GM19035 (cell line): ENCODE results near the gene BAIAP2L1.
A peak's percentile ranks its signal among the peaks of the same experiment; 100 is the strongest.
"Not testable (repeated sequence)": the region's sequence is repeated elsewhere in the genome, so short reads cannot be mapped to it uniquely, and the experiment has no call there.

Experiments used
- ATAC-seq: cut with Tn5 transposase; IDR thresholded peaks from one replicate; pipeline ENCODE4 v1.9.1; 2021; ENCODE audit not compliant: unreplicated experiment

Gene BAIAP2L1

DNA sequence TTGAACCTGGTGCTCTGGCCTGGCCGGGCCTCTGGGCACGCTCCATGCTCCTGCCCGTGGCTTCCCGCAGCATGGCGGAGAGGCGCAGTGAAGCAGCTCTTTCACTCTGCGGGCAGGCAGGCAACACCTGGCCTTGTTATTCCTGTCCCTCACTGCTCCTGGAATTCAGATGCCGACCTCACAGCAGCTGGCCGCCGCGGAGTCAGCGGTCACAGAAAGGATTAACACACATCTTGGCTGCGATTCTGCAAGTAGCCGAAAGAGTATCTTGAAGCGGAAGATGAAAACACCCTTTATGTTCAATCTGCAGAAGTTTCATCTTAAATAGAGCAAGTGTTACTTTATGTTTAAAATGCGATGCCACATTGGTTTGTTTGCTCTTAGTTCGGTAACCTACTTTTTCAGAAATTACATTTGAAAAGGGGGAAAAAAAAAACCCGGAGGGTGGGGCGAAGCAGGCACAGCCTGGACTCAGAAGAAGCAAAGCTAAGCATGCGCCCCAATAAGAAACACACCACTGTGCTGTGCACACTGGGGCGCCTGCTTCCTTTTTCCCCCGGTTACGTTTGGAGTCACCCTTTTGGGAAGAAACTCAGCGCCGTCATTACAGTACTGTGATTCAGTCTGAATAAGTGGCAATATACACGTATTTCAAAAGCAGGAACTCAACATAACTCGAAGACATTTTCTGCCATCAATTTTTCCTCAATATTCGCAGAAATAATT lies 77.1 kb downstream of the BAIAP2L1 start:
- ATAC-seq, result no peak

DNA sequence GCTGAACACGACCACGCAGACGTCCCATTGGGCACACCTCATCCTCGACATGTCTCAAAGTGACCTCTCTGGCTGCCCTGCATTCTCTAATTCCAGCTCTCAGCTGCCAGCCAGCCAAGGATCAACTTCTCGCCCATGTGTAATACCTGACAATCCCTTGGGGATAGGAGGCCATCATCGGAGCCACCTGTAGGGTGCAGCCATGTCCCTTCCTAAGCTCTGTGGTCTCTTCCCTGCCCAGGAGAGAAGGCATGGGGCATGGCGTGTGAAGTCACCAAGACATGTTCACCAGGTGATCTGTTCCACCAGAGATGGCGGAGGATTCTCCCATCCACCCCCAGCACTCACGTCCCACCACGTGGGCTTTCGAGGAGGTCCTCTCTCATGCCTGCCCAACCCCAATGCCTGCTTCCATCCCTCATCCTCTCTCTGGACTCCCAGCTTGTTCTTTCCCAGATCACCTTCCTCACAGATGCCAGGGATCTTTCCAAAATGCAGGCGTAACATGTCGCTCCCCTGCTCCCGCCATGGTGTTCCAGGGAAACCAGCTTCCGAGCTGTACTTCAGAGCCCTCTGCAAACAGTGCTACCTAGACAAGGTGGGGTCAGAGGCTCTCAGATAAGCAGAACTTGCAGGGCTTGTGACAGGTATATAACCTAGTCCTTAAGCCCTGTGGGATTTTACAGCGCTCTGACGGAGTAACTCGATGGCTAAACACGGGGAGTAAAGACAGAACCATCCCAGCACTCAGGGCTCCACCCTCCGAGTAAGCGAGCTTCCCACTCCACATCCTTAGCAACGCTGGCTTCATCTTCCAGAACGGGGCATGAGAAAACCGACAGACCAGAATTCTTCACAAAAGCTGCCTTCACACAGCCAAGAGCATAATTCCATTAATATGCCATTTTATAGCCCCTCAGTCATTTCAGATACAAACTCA lies 78.3 kb downstream of the BAIAP2L1 start:
- no peak for ATAC-seq

DNA sequence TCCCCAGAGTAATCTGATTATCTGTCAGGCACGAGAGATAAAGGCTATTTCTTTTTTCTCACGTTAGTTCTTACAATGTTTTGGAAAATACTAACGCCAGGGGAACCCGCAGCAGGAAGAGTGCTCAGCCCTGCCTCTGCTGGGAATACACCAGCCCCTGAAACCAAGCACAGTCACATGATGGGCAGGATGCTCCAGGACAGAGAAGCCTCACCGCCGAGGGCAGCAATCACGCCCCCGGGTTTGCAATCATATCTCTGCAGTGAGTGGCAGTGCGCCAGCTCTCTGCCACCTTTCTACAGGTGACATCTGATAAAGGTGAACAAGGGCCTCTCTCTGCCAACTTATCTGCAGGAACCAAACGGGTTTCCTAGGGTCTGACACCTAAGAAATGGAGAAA lies 79.6 kb downstream of the BAIAP2L1 start:
- ATAC-seq, result no peak

DNA sequence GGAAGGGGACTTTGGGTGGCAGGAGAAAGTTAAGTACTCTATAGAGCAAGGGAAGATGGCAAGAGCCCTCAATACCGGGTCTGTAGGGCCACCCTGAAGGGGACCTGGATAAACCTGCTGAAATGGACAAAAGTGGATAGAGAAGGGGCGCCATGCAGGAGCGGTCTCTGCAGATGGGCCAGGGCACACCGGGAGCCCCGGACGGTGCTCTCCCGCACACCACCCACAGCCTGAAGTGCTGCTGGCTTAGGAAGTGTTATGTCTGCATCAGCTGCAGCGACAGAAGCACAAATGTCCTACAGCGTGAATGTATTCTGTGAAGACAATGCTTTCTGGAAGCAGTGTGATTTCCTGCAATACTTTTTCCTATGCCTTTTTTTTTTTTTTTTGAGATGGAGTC lies 81.7 kb downstream of the BAIAP2L1 start:
- ATAC-seq, result no peak

DNA sequence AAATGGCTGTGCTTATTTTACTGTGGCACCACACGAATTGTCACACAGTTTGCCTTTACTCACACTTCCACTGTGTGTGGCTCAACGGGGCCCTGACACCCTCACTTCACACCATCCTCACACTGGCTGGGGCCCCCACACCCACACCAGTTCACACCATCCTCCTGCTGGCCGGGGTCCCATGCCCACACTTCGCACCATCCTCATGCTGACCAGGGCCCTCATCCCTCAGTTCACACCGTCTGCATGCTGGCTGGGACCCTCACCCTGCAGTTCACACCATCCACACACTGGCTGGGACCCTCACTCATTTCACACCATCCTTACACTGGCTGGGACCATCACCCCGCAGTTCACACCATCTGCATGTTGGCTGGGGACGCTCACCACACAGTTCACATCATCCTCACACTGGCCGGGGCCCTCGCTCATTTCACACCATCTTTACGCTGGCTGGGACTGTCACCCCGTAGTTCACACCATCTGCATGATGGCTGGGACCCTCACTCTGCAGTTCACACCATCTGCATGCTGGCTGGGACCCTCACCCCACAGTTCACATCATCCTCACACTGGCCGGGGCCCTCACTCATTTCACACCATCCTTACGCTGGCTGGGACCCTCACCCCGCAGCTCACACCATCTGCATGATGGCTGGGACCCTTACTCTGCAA lies 83.4 kb downstream of the BAIAP2L1 start:
- ATAC-seq, result no peak

DNA sequence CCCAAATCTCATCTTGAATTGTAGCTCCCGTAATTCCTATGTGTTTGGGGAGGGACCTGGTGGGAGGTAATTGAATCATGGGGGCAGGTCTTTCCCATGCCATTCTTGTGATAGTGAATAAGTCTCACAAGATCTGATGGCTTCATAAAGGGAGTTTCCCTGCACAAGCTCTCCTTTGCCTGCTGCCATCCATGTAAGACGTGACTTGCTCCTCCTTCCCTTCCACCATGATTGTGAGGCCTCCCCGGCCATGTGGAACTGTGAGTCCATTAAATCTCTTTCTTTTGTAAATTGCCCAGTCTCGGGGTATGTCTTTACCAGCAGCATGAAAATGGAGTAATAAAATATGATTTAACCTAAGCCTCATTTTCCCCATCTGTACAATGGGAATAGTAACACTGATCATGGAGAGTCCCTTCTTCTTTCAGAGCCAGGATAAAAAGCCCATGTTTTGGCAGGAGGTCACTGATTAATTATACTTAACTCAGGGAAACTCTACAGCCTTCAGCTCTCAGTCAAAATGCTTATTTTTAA lies 84.8 kb downstream of the BAIAP2L1 start:
- ATAC-seq, result not testable (repeated sequence)

DNA sequence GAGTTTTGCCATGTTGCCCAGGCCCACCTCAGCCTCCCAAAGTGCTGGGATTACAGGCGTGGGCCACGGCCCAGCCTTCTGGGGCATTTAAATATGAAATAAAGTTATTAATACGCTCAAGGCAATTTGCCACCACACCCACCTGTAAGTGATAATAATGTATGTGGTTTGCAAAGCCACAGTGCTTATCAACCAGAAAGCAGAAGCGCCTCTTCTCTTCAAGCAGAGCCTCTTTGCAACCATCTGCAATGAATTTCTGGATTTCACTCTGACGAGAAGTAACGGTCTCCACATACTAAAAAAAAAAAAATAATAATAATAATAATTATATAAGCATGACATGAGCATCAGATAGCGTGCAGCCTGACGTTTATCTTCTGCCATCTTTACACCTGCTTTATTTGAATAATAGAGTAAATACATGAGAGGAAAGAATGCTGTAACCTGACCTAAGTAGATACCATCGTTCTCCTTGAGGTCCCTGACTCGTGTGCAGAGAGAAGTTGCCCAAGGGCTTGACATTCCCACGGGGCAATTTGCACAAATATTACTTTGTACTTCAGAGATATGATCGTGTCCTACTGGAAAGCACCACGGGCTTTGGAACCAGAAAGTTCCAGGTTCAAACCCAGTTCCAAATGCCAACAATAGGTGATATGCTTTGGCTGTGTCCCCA lies 85.4 kb downstream of the BAIAP2L1 start:
- ATAC-seq, result peak; percentile 66

DNA sequence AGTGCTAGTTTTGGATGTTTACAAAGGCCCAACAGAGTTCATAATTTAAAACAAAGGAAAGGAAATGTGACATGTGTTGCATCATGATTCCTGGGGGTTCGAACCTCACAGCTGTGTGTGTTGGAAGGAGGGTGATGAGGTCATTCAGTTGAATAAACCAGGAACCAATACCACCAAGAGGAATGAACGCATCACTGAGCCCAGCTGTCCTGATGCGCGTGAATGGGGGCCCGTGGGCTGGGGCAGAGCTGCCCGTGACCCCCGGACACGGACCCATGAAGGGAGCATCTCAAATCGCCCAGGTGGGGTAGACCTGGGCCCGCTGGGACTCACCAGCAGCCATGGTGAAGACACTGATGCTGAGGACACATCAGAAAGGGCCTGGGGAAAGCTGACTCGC lies 86.4 kb downstream of the BAIAP2L1 start:
- ATAC-seq, result no peak

DNA sequence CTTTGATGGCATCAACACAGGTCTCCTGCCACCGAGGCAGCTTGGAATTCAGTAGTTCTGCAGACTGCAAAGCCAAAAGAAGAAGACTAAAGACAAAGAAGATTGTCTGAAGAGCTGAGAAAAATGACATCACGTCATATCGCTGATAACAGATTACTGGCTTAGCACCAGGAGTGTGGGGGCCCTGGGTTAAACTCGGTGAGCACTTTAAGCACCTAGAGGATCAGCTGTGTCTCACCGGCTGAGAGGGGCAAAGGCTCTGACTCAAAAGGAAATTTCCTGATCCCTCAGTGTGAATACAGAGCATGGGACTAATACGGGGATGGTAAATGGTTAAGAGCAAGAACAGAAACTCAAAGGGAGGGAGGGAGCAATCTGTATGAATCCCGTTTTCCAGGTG lies 88.7 kb downstream of the BAIAP2L1 start:
- no peak for ATAC-seq

DNA sequence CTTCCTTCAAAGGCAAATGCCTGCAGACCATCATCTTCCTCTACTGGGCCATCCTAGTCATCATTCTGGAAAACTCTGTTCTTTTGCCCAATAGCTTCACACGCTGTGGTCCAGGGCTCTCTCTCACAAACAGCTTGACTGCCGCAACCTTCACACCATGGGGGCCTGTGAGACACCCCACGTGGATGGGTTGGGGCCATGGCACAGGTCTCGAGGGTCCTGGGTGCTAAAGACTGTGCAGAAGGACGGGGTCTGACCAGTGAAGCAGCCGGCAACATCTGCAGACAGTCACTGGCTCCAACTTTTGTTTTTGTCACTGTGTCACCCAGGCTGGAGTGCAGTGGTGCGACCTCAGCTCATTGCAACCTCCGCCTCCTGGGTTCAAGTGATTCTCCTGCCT lies 91.3 kb downstream of the BAIAP2L1 start:
- no peak for ATAC-seq

DNA sequence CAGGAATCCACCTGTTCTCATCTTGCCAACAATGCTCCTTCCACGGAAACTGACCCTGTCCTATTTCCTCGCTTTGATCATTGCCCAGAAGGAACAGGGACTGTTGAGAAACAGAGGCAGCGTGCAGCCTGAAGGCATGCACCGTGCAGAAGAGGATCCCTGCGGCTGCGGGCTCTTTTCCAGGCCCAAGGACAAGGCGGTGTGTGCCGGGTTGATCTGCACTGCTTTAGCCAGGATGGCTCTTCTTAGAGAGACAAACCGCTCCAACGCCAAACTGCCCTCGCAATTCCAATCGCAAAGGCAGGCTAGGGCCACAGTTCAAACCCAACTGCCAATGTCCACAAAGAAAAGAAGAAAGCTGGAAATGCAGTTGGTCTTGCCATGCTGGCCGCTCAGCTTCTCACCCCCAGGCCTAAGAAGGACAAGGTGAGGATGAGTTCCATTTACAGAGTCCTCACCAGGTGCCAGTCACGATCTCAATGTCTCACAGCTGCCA lies 92.9 kb downstream of the BAIAP2L1 start:
- ATAC-seq, result no peak

DNA sequence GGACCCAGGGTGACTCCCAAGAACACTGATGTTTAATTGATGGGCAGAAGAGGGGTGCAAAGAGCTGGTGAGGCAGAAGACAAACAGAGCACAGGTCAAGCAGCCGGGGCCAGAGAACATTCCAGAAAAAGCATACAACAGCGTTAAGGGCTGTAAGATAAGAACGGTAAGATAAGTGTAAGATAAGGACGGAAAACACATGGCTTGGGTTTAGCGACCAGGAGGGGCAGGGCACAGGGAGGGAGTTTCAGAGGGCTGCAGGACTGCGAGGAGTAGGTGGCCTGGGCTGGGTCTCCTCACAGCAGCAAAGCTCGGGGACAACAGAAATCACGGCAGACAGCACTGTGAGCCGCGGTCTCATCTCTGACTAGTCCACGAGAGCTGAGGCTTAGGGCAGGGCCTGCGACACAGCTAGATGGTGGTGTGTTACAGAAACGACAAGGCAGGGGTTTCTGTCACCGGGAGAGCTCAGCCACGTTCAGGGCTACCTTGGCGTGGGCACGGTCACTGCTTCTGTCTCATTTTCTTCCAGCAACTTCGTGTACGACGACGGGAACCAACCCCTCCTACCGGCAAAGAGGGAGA lies 94.8 kb downstream of the BAIAP2L1 start:
- ATAC-seq, result no peak

DNA sequence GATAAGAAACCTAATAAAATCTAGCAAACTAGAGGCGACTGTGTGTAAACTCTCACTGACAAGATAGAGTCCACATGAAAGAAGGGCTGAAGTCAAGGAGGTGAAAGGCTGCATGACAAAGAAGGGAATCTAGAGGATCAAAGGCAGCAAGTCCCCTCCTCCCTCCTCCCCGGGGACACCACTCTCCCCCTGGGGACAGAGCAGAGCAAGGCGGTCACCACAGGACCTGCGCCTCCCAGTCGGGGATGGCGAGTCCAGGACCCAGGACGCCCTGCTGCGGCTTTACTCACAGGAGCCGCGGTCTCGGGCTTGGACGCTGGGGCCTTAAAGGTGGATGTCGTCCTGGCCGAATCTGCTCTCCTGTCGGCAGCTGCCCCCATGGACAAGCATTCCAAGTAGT lies 97.0 kb downstream of the BAIAP2L1 start:
- ATAC-seq, result no peak

DNA sequence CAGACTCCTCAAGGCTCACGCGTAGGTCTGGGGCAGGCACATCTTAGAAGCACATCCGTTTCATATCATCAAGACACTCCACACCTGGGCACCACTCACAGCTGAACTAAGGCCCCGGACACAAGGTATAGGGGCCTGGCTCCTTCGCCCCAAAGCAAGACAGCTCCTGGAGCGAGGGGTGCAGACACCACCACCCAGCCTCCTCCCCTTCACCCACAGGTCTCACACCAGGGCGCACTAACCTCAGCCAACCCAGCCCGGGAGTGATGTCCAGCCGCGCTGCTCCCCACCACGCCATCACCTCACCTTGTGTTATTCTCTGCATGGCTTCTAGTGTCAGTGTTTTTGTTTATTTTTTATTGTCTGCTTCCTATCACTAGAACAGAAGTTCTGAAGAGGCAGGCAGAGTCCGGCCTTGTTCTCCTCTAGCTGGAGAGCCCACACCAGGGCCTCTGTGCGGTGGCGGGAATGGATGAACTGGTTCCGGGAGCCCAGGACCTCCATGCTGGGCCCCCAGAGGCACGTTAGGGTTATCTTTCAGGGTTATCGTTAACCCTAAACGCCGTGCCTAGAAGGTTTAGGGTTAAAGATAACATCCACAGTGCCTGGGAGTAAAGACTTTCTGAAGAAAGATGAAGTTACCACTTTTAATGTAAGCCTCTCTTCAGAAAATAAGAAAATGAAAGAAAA lies 97.6 kb downstream of the BAIAP2L1 start:
- no peak for ATAC-seq

DNA sequence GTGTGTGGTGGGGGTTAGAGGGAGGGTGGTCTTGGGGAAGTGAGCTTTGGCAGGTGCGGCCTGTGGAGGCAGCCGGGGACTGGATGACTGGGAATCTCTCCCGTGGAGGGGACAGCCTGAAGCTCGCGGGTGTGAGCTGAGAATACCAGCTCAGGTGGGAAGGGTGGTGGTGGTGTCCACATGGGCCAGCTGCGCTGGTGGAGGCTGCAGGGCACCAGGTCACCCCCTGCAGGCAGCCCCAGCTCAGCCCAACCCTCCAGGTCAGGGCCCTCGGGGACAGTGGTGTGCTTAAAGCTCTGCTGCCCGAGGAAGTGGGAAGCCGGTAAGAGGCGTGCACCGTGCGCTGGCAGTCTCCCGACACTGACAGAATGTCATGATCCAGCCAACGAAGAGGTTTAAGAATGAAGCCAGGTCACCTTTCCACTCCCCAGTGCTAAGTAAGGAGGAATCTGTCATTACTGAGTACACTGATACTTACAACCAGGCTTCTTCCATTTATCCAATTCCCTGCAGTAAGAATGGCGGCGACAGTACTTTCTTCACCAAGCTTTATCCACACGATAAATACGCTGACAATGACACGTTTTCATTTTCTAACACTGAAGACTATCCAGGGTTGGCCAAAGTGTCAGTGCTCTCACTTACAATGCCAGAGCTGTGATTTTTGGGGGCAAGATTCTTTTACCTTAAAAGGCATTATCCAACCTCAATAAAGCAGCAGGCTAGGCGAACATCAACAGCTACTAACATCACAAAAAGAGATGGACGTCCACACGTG lies 99.0 kb downstream of the BAIAP2L1 start:
- no peak for ATAC-seq

DNA sequence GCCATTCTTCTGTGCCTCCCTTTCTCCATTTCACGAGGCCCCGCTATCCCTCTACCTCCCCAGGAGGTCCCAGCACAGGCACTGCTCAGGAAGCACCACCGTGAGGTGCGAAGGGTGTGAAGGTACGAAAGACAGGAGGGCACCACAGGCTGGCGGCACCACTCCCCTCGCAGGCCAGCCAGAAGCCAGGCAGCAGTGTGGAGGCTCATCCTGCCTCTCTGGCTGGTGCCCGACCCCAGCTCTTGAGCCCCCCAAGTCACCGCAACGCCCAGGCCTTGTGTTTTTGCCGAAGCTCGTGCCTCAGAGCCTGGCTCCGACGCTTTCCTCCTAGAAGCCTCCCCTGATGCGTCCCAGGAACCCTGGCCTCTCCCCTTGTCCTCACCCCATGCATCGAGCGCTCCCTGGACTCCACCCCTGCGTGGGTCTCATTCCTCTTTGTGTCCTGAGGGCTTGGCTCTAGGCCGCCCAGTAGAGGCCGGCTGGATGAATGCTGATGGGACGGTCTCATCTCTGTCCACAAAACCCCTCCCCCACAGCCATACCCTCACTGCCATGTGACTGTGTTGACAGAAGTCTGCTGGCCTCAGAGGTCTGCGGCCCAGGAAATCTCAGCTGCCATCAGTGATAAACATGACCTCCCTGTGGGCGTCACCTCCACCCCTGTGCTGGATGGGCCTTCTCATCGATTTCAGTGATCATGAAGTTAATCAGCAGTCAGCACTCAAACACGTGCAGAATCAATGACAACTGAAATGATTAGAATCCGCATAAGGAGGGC lies 100.1 kb downstream of the BAIAP2L1 start:
- ATAC-seq, result no peak

DNA sequence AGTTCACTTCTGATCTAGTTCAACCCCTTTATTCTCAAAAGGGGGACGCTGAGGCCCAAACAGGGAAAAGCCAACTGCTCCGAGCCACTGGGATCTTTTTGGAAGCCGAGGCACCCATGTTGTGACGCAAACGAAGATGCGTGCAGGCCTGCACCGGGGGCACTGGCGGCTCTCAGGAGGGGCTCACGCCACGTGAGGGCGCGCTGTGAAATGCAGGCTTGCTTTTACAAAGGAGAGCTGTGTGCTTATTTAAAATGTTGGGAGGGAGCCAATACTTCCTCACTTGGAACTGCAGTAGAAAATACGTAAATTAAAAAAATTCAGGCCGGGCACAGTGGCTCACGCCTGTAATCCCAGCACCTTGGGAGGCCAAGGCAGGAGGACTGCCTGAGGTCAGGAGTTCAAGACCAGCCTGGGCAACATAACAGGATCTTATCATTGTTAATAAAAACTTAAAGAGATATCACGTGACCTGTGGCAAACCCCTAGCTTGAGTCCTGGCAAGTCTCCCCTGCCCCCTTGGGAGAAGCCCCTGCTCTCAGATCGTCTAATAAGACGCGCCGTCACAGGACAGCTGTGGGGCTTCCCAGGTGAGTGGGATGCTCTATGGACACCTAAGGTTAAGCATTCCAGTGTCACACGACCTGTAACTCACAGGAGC lies 103.1 kb downstream of the BAIAP2L1 start:
- no peak for ATAC-seq

DNA sequence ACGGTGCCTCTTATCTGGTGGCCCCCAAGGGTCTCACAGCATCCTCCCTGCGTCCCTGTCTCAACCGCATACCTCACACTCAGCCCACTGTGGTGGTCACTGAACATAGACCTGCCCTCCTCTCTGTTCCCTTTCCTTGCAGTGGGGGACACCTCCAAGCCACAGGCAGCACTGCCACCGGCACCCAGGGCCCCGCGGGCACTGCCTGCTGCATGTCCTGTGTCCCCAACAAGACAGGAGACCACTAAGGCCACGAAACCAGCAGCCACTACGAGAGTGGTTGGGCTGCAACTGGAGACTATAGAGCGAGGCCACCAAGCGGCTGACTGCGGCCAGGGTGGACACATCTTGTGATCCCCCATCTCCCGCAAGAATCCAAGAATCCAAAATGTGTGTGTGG lies 104.1 kb downstream of the BAIAP2L1 start:
- ATAC-seq, result no peak
